Kidney epithelial cell (primary cell): ENCODE data around the gene SOX11. TPM values are rescaled to one million over a fixed set of nuclear protein-coding genes. Genes with fewer than 3 reads are reported as not detected.

ENCODE experiments used
- DNase-seq: peaks from one replicate; pipeline ENCODE4 v3.0.0-alpha.2; 2010; ENCODE audit warnings: low read depth
- H3K27me3 ChIP-seq: 2 replicates; pipeline ENCODE4 v1.6.0; 2011; ENCODE audit warnings: low read length; ENCODE audit not compliant: control insufficient read depth, insufficient read depth
- H3K36me3 ChIP-seq: 2 replicates; pipeline ENCODE4 v1.5.1; 2011; ENCODE audit warnings: low read length; ENCODE audit not compliant: control insufficient read depth, insufficient read depth
- H3K4me3 ChIP-seq: 2 replicates; pipeline ENCODE4 v1.5.1; 2011; ENCODE audit warnings: low read depth, mild to moderate bottlenecking, control low read depth, low read length
- total RNA-seq: library from RNA; depleted of rRNA; stranded (reverse); fragments of >200 nt; gene quantifications from 2 replicates; pipeline ENCODE4 v1.2.3, GENCODE V29; 2015
- TF ChIP-seq, protein P1 (sequence below): IDR thresholded peaks from 2 replicates; pipeline ENCODE4 v1.5.1; 2011; ENCODE audit warnings: mild to moderate bottlenecking, moderate library complexity, low read length, control low read depth, inconsistent platforms; ENCODE audit not compliant: insufficient read depth, poor library complexity, severe bottlenecking

The SOX11 gene
- total RNA-seq, 1 donor from 2014 or later = 81.7 TPM

DNA sequence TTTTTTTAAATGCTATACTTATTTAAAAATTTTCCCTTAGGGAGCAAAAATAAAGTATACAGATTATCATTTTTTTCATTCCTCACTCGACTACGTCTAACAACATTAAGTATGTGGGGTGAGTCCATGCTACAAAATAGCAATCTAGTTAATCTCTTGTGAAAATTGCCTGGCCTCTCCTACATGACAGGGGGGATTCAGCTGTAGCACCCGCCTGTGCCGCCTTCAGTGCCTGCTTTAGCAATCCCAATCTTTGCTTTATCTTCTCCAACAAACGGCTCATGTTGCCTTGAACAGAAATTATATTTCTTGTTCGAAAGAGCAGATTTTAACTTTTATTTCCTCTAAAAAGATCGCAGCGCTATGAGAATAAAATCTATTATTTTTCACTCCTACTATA is 2.4 kb upstream of the SOX11 start:
- TF ChIP-seq, protein P1, sequence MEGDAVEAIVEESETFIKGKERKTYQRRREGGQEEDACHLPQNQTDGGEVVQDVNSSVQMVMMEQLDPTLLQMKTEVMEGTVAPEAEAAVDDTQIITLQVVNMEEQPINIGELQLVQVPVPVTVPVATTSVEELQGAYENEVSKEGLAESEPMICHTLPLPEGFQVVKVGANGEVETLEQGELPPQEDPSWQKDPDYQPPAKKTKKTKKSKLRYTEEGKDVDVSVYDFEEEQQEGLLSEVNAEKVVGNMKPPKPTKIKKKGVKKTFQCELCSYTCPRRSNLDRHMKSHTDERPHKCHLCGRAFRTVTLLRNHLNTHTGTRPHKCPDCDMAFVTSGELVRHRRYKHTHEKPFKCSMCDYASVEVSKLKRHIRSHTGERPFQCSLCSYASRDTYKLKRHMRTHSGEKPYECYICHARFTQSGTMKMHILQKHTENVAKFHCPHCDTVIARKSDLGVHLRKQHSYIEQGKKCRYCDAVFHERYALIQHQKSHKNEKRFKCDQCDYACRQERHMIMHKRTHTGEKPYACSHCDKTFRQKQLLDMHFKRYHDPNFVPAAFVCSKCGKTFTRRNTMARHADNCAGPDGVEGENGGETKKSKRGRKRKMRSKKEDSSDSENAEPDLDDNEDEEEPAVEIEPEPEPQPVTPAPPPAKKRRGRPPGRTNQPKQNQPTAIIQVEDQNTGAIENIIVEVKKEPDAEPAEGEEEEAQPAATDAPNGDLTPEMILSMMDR = no peak
- H3K27me3 ChIP-seq = no peaks in the 10 kb centered on the region
- H3K4me3 ChIP-seq = no peak overlapping the region
- H3K36me3 ChIP-seq = no peaks in the 10 kb centered on the region
- no peak for DNase-seq

- DNase-seq = no peak
- Histone ChIP-seq H3K4me3 (peak overlapping the region; percentile 68), H3K27me3 (no peaks in the 10 kb centered on the region), H3K36me3 (no peaks in the 10 kb centered on the region)
- TF ChIP-seq, protein P1 = no peak
Measured at GRCh38 chr2:5690286-5690685, 1.9 kb upstream of the SOX11 start.

DNA sequence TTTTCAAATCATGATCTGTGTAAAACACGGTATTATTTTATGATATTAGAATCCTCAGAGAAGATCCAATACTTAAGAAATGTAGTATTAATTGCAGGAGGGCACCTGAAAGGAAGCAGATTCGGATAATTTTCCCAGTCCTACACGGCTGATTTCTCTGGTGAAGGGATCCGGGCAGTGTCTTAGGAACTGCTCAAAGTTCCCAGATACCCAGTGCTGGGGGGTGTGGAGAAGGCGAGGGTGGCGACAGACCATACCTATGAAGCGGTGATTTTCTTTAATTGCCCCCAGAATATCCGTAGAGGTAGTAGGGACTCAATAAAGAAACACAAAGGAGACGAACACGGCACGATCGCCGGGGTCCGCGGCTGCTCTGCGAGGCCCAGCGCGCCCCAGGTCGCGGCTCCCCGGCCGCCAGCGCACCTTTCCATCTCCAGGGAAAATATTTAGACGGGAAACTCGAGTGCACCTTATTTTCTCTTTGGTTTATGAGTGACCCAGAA is 1.4 kb upstream of the SOX11 start:
- TF ChIP-seq, protein P1 = no peak
- Histone ChIP-seq H3K4me3 (peak overlapping the region; percentile 68), H3K27me3 (no peaks in the 10 kb centered on the region), H3K36me3 (no peaks in the 10 kb centered on the region)
- no peak for DNase-seq

DNA sequence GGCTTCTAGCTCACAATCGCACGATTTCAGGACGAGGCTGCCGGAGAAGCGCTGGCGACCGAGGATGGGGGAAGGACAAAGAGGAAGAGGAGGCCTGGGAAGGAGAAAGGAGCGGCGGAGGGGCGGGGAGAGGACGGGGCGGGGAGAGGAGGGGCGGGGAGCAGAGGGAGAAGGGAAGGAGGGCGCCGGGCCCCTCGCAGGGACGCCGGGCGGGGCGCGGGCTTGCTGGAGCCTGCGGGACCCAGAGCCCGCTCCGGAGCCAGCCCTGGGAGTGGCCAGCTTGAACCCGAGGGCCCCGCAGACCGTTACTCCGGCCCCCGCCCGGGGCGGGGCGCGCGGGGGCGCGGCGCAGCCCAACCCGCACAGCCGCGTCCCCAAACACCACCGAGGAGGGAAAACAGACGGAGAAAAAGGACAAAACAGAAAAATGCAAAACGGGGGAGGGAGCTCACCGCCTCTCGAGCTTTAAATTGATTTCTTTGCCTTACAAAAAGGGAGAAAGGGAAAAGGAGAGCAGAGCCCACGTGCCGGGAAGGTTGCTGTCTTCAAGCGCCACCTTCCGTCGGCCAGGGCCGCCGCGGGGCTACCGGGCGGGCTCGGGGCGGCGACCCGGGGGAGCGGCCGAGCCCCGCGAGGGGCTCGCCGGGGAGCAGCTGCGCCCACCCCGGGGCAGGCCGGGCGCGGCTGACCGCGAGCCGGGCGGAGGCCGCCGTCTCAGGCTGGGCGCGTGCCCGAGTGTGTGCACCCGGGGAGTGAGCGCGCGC is 781 bp upstream of the SOX11 start:
- TF ChIP-seq, protein P1 = peak; percentile 31
- DNase-seq = no peak
- no peaks in the 10 kb centered on the region for H3K27me3 ChIP-seq
- peak overlapping the region; percentile 68 for H3K4me3 ChIP-seq
- no peaks in the 10 kb centered on the region for H3K36me3 ChIP-seq

DNA sequence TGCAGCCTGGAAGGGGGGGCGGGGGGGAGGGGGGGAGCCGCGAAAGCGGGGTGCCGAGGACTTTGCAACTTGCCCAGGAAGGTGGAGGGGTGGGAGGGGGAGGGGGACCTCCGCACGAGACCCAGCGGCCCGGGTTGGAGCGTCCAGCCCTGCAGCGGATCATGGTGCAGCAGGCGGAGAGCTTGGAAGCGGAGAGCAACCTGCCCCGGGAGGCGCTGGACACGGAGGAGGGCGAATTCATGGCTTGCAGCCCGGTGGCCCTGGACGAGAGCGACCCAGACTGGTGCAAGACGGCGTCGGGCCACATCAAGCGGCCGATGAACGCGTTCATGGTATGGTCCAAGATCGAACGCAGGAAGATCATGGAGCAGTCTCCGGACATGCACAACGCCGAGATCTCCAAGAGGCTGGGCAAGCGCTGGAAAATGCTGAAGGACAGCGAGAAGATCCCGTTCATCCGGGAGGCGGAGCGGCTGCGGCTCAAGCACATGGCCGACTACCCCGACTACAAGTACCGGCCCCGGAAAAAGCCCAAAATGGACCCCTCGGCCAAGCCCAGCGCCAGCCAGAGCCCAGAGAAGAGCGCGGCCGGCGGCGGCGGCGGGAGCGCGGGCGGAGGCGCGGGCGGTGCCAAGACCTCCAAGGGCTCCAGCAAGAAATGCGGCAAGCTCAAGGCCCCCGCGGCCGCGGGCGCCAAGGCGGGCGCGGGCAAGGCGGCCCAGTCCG is 540 bp downstream of the SOX11 start:
- TF ChIP-seq, protein P1 = no peak
- no peak for DNase-seq
- Histone ChIP-seq H3K27me3 (no peaks in the 10 kb centered on the region), H3K36me3 (no peaks in the 10 kb centered on the region), H3K4me3 (peak overlapping the region; percentile 68)
